Heart right ventricle (tissue), 16 donors: ENCODE measurements around the gene ANKRA2. TPM values are rescaled to one million over a fixed set of nuclear protein-coding genes. Genes with fewer than 3 reads are reported as not detected.

Experiments used
- ATAC-seq, 8 donors: fragments of 200-7000 bp; cut with Tn5 transposase; one replicate each; pipeline ENCODE4 v1.9.1; 2020; ENCODE audit warnings: mild to moderate bottlenecking in 8 of 8, moderate library complexity in 8 of 8, moderate number of reproducible peaks in 1 of 8
- DNase-seq, 2 donors: peaks; one replicate each; pipeline ENCODE4 v3.0.0-alpha.2; 2020
- H3K27ac ChIP-seq, 10 donors: fragments of 200-600 bp; sonication (generic) in 2 of 10; one replicate each; pipeline versions ENCODE4 v1.5.0 to v1.8.0; 2020 to 2022; ENCODE audit warnings: mild to moderate bottlenecking in 3 of 10
- H3K27me3 ChIP-seq, 7 donors: fragments of 200-600 bp; one replicate each; pipeline ENCODE4 v1.8.0; 2021 to 2022; ENCODE audit warnings: mild to moderate bottlenecking in 2 of 7
- H3K36me3 ChIP-seq, 9 donors: fragments of 200-600 bp; sonication (generic) in 1 of 9; one replicate each; pipeline versions ENCODE4 v1.5.0 to v1.8.0; 2020 to 2022; ENCODE audit warnings: mild to moderate bottlenecking in 2 of 9
- H3K4me1 ChIP-seq, 9 donors: fragments of 200-600 bp; sonication (generic) in 1 of 9; one replicate each; pipeline versions ENCODE4 v1.5.0 to v1.8.0; 2020 to 2022; ENCODE audit warnings: mild to moderate bottlenecking in 4 of 9
- H3K4me3 ChIP-seq, 10 donors: fragments of 200-600 bp; sonication (generic) in 2 of 10; one replicate each; pipeline versions ENCODE4 v1.5.0 to v1.8.0; 2020 to 2022; ENCODE audit warnings: mild to moderate bottlenecking in 7 of 10, moderate library complexity in 2 of 10
- H3K9me3 ChIP-seq, 11 donors: fragments of 200-600 bp in 10 of 11; sonication (generic) in 2 of 11; one replicate each; pipeline versions ENCODE4 v1.5.0 to v1.8.0; 2013 to 2022; ENCODE audit warnings: mild to moderate bottlenecking in 2 of 11, control low read depth in 1 of 11, moderate library complexity in 1 of 11
- WGBS, 2 donors: extraction: QIAGEN DNeasy Blood & Tissue Kit; methylation state at CpG; one replicate each; pipeline ENCODE4 v1.1.7; 2013; ENCODE audit warnings: inconsistent platforms in 1 of 2; 5-methylcytosine and 5-hydroxymethylcytosine counted together
- intact Hi-C, 10 donors: fragments of 100-400 bp; cut with DNase I; formaldehyde crosslinking; loops; one replicate each; pipeline versions ENCODE4 v1.11.1 to v1.14.2; 2022
- polyA plus RNA-seq, 2 donors: library from polyadenylated mRNA; stranded (reverse); fragments of 200-250 nt; gene quantifications; one replicate each; pipeline ENCODE4 v1.2.3, GENCODE V29; 2013
- total RNA-seq, 10 donors: library from RNA; stranded (reverse); fragmentation: NEBNext Ultra II Directional in 3 of 10; extraction: Animal tissue kit (Norgen Biotek cat#: 25700) in 3 of 10; gene quantifications; one replicate each; pipeline versions ENCODE4 v1.2.1 to v1.2.4, GENCODE V29; 2021 to 2023
- TF ChIP-seq, protein P1 (sequence below), 9 donors: fragments of 200-600 bp; sonication (generic) in 2 of 9; IDR thresholded peaks; one replicate each; pipeline versions ENCODE4 v1.5.0 to v1.8.0; 2021 to 2022; ENCODE audit warnings: antibody characterized with exemption in 9 of 9, mild to moderate bottlenecking in 5 of 9, moderate library complexity in 1 of 9
- donor health status: Arrhythmogenic right ventricular cardiomyopathy.
- donor health status: ischemic (EF 13 %, LVEDD 7.1; RV severe dilation, severe dysfunction).
- donor health status: healthy with polysubstance abuse.
- donor health status: DM: no; HTN: yes; CAD: no.
- donor health status: DM: no; HTN: no; CAD: no.
- donor health status: ischemic (EF 25% LVEDD 6.9; RV normal size, moderate dysfunction).
- donor health status: ischemic (EF 25% LVEDD 5.7; RV mildly dilated, moderate dysfunction).
- donor health status: healthy.
- donor health status: DM: yes; HTN: yes; CAD: no.
- donor health status: Ischemic cardiomyopathy.
- donor health status: ischemic (EF 35%, LVEDD 5.7; RV mildly dilated, moderate dysfunction).
- donor health status: nonischemic (EF 11% LVEDD 7.7; RV severe dilation, severe dysfunction).
- donor health status: DM: yes; HTN: yes; CAD: no.
- donor health status: PGD.
- donor health status: ischemic (EF 29% LVEDD 5.4; RV normal size, mild dysfunction).
- donor health status: nonischemic (EF 23%, LVEDD 6.1; RV moderate dilation, normal function).

ANKRA2 gene
- total and polyA plus RNA-seq, 12 donors: 6.0 to 23.4 (median 12.0) TPM

DNA sequence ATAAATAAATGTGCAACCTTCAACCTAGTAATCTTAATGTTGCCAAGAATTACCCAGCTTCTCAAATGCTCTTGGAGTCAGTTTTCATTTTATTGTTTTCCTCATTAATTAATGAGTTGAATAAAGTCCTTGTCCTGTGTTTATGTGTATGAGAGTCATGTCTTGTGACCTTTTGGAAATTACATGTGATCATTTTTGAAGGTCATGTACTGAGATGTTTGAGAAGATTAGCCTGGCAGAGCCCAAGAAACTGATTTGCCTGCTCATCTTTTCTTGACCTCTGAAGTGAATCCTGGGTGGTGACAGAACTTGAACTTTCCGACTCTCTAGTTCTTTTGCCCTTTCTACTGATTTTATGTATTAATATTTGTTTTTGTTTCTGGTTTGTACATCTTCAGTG lies 15.4 kb downstream of the ANKRA2 start:
- Histone ChIP-seq H3K4me3 (no peak overlapping the region), H3K4me1 (peaks cover 0 to 1% (median 0%) of the 10 kb centered on the region in 9 donors), H3K27ac (no peak overlapping the region), H3K9me3 (no peaks in the 10 kb centered on the region), H3K27me3 (no peaks in the 10 kb centered on the region), H3K36me3 (peaks cover 0 to 45% (median 23%) of the 10 kb centered on the region in 9 donors)
- ATAC-seq (no peak), DNase-seq (no peak)
- TF ChIP-seq, protein P1, sequence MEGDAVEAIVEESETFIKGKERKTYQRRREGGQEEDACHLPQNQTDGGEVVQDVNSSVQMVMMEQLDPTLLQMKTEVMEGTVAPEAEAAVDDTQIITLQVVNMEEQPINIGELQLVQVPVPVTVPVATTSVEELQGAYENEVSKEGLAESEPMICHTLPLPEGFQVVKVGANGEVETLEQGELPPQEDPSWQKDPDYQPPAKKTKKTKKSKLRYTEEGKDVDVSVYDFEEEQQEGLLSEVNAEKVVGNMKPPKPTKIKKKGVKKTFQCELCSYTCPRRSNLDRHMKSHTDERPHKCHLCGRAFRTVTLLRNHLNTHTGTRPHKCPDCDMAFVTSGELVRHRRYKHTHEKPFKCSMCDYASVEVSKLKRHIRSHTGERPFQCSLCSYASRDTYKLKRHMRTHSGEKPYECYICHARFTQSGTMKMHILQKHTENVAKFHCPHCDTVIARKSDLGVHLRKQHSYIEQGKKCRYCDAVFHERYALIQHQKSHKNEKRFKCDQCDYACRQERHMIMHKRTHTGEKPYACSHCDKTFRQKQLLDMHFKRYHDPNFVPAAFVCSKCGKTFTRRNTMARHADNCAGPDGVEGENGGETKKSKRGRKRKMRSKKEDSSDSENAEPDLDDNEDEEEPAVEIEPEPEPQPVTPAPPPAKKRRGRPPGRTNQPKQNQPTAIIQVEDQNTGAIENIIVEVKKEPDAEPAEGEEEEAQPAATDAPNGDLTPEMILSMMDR (IDR thresholded peaks at IDR 0.05): no peak
- 89 to 90% methylated on average over 1 of the region's 1 CpG for WGBS, 2 donors
- intact Hi-C loops: no loop called here

DNA sequence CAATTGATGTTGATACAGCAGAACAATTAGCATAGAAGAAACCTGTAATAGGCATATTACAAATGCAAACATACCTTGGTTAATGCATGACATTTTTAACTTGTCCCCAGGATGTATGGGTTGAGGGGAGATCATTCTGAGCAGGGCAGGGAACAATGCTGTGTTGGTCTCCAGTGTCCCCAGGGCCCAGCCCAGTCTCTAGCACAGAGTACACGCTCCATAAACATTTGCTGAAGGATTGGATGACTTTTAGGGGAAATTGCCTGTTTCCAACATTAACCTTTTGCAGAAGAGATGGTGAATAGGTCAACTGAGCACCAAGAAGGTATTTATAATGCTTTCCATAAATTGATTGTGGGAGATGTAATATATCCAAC lies 20.0 kb downstream of the ANKRA2 start:
- no peaks in the 10 kb centered on the region for H3K36me3 ChIP-seq
- TF ChIP-seq, protein P1 (IDR thresholded peaks at IDR 0.05): no peak
- 71 to 75% methylated on average over 1 of the region's 1 CpG for WGBS, 2 donors
- H3K4me3 ChIP-seq: no peak overlapping the region
- no peak for ATAC-seq
- peaks cover 0 to 8% (median 4%) of the 10 kb centered on the region in 7 donors for H3K27me3 ChIP-seq
- no peak for DNase-seq
- intact Hi-C loops: no loop called here
- peaks cover 0 to 7% (median 0%) of the 10 kb centered on the region in 9 donors for H3K4me1 ChIP-seq
- no peak overlapping the region for H3K27ac ChIP-seq
- H3K9me3 ChIP-seq: no peaks in the 10 kb centered on the region

DNA sequence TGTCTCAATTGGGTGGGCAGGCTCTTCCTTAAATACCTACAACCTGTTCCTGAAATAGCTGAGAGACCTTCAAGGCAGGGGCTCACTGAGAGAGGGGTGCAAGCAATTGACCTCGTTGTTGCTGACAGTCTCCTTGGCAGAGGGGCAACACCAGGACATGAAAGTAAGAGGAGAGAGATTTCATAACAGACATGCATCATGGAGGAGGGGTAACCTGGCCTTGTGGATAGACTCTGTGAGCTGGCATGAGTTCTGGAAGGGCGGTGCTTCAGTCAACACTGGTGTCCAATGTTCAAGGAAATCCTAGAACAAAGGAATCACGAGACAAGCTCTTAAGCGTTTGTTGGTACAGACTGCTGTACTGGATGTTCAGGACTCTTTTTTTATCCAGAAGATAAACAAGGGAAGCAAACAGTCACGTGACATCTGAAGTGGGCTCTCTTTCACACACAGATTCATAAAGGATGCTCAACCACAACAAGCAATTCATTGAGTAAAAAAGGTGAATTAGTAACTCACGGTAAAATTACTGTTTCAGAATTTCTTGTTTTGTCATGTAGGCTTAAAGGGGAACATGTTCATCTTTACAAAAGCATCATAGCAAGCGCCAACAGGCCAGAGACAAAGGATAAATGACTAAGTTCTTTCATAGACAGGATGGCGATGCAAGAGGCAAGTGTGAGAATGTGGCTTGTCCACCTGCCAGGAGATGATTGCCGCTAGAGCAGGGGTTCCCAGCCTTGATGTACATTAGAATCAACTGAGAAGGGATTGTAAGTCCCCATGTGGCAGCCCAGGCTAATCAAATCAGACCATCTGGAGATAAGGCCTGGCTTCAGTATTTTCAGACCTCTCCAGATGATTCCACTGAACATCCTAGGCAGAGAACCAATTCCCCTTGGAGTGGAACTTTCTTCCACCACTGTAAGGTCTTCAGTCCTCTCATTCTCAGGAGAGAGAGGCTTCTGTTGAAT lies 20.7 kb downstream of the ANKRA2 start:
- peaks cover 0 to 10% (median 5%) of the 10 kb centered on the region in 7 donors for H3K27me3 ChIP-seq
- WGBS, 2 donors: 62% methylated on average over 9 of the region's 9 CpGs
- TF ChIP-seq, protein P1 (IDR thresholded peaks at IDR 0.05): no peak
- peaks cover 0 to 7% (median 0%) of the 10 kb centered on the region in 9 donors for H3K4me1 ChIP-seq
- no peaks in the 10 kb centered on the region for H3K36me3 ChIP-seq
- intact Hi-C loops: no loop called here
- H3K4me3 ChIP-seq: no peak overlapping the region
- peak in 5 of 8 donors; percentile 34 to 92 (median 63) for ATAC-seq
- no peak for DNase-seq
- H3K9me3 ChIP-seq: no peaks in the 10 kb centered on the region
- no peak overlapping the region for H3K27ac ChIP-seq

DNA sequence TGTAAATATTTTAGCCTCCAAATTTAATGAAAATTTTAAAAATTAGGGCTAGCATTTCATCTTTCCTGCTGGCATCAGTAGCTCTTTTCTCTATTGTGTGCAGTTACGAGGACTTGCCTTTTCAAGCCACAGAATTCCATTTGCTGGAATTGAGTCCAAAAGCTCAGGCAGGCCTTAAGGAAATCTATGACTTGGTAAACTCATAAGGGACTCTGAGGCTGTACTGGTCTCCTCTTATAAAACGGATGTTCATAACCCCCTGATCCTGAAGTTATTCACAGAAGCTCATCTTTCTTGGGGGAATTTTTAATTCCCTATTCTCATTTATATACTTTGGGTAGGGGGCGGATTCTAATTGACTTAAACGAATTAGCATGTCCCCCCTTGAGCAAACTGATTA lies 23.4 kb downstream of the ANKRA2 start:
- Histone ChIP-seq H3K9me3 (no peaks in the 10 kb centered on the region), H3K27ac (no peak overlapping the region), H3K4me1 (peaks cover 0 to 7% (median 0%) of the 10 kb centered on the region in 9 donors), H3K27me3 (peaks cover 0 to 17% (median 5%) of the 10 kb centered on the region in 7 donors), H3K4me3 (no peak overlapping the region), H3K36me3 (no peaks in the 10 kb centered on the region)
- DNase-seq: no peak
- TF ChIP-seq, protein P1 (IDR thresholded peaks at IDR 0.05): no peak
- 63 to 65% methylated on average over 4 of the region's 4 CpGs for WGBS, 2 donors
- intact Hi-C loops: no loop called here
- ATAC-seq: no peak
